NCI-H1092 treated with DMSO at 0.1 percent for 48 hours (cell line): ENCODE data around the gene RNF208.

ENCODE experiments used
- DNase-seq: peaks from one replicate; lab custom pipeline; 2025; lab: John Stamatoyannopoulos, UW

Gene RNF208

GRCh38 chr9:137227853-137228505, 5.9 kb upstream of the RNF208 start:
- no peak for DNase-seq

GRCh38 chr9:137227054-137227852, 5.2 kb upstream of the RNF208 start, which contains the start of gene RNF224:
Gene RNF224, plus strand, starts transcription at chr9:137227502. Its CDS starts 834 bp downstream, at chr9:137228336.
- peak; percentile 63 for DNase-seq

GRCh38 chr9:137226338-137227053, 4.5 kb upstream of the RNF208 start:
- DNase-seq = no peak

GRCh38 chr9:137225699-137226331, 3.8 kb upstream of the RNF208 start:
- no peak for DNase-seq

GRCh38 chr9:137224830-137225694, 3.0 kb upstream of the RNF208 start, which contains the start of gene CYSRT1:
Gene CYSRT1, plus strand, starts transcription at chr9:137225174. Its CDS starts 448 bp downstream, at chr9:137225622.
- no peak for DNase-seq

- peak; percentile 97 for DNase-seq
Measured at GRCh38 chr9:137223078-137223970, 1.3 kb upstream of the RNF208 start.

- no peak for DNase-seq
Measured at GRCh38 chr9:137221506-137222111, 431 bp downstream of the RNF208 start.

- no peak for DNase-seq
Measured at GRCh38 chr9:137221095-137221505, 940 bp downstream of the RNF208 start.

- DNase-seq = no peak
Measured at GRCh38 chr9:137220317-137221094, 1.5 kb downstream of the RNF208 start.

- DNase-seq = no peak
Measured at GRCh38 chr9:137219757-137220316, 2.2 kb downstream of the RNF208 start.

- no peak for DNase-seq
Measured at GRCh38 chr9:137218754-137219271, 3.2 kb downstream of the RNF208 start.

GRCh38 chr9:137218212-137218753, 3.8 kb downstream of the RNF208 start:
- DNase-seq = no peak

- no peak for DNase-seq
Measured at GRCh38 chr9:137217276-137218211, 4.5 kb downstream of the RNF208 start.

GRCh38 chr9:137216188-137216965, 5.7 kb downstream of the RNF208 start:
- no peak for DNase-seq

- DNase-seq = no peak
Measured at GRCh38 chr9:137215196-137215986, 6.6 kb downstream of the RNF208 start.
